GM08714 (cell line): ENCODE results near the gene NFYC.

Experiments
- H3K4me3 ChIP-seq: fragments of 200-500 bp; sonication (Bioruptor generic); 2 replicates; pipeline ENCODE4 v1.5.1; 2014; ENCODE audit warnings: mild to moderate bottlenecking, low read length, inconsistent platforms
- ZNF274 ChIP-seq: IDR thresholded peaks from 2 replicates; pipeline ENCODE4 v1.6.1; 2012; ENCODE audit warnings: mild to moderate bottlenecking, low read depth, low read length

Gene NFYC

DNA sequence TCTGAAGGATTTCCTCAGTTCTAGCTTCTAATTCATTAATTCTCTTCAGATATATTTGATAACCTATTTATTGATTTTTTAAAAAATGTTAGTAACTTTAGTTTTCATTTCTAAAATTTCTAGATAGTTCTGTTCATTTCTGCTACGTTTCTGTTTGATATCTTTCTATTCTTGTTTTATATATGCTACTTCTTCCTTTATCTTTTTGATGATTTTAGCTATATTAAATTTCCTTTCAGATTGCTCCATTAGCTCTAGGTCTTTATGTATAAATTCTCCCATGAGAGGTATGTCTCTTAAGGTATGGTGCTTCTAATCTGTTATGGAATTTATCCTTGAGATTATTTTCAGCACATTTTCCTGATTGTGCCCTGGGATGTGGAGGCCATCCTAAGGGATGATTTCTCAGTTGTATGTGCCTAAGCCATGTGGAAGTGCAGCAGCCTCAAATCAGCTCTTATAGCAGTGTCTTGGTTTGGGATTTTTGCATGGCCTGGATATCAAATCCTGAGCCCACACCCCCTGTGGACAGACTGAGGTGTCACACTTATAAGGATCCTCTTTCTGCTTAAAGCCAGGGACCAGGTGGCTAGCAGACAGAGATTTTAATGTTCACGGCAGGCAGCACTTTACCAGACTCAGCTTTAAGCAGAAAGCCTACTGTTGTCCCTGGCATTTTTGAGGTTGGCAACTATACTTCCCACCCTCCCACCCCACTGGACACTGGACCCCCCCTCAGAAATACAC, 85.9 kb downstream of the NFYC start:
- no peak for TF ChIP-seq ZNF274
- no peak overlapping the region for H3K4me3 ChIP-seq

DNA sequence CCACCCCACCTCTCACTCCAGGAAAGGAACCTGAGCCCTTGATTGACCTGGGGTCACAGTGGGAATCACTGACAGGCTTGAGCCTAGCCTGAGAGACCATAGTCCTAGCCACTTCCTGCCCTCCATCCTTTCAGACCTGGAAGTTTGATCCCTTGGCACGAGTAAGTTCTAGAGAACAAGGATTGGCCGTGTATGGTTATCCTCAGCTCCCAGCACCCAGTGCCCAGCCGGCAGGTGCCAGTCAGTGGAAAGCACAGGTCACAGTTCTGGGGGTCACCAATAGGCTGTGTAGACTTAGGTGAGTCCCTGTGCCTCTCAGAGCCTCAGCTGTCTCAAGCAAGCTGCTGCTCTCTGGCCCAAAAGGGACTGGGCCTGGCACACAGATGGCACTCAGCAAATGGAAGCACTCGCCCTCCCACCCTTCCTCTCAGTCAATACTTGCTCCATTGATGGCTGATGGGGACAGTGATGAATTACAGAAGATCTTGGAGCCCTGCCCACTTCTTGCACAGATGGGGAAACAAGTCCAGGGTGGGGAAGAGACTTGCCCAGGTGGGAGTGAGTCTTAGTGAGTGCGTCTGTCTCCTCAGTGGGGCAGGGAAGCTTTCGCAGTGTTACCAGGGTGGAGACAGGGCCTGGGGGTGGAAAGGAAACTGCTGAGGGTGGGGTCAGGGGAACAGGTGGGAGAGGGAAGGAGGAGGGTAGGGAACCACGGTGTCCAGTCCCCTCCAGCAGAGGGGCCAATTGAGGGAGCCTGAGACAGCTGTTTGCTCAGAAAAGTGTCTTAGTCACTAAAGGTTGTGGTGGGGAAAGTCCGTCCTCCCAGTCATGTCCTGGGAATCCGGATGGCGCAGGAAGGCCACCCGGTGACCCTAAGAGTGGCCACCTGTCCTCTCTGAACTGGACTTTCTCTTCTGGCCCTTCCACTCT, 89.4 kb downstream of the NFYC start:
- no peak overlapping the region for H3K4me3 ChIP-seq
- TF ChIP-seq ZNF274: no peak

DNA sequence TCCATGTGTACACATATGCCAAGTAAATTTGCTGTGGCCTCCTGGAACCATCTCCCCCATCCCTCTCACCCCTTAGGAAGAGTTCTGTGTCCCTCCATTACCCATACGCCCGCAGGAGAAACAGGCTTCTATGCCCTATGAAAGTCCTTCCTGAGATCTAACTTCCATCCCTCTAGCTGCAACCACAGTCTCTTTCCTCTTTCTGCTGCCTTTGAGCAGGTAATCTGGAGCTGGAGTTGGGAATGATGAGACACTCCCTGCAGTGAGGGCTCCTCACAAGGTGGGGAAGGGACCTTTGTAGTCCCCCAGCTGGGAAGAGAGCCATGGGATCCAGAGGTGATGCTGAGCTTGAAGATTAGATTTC, 90.1 kb downstream of the NFYC start:
- TF ChIP-seq ZNF274: no peak
- H3K4me3 ChIP-seq: no peak overlapping the region

DNA sequence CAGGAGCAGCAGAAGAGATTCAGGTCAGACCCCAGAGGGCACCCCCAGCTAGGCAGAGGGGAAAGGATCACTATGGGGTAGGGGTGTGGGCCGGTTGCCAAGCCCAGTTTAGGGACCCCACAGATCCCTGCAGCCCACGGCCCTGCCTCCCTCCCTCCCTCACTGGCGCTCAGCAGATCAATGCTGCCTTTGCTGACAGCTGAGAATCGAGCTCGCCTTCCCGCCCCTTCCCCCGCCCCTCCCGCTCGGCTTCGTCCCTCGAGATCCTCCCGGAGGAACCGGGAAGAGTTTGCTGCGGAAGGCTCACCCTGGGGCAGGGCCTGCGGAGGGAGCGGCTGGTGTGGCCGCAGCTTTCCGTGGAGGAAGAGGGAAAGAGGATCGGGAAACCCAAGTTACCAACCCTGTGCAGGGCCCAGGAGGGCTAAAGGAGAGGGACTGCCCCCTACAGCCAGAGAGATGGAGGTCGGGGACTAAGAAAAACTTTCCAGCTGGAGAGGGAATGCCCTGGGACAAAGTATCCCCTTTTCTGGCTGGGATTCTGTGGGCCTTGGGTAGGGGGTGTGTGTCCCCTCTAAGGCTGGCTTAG, 91.0 kb downstream of the NFYC start:
- no peak for TF ChIP-seq ZNF274
- H3K4me3 ChIP-seq: no peak overlapping the region

DNA sequence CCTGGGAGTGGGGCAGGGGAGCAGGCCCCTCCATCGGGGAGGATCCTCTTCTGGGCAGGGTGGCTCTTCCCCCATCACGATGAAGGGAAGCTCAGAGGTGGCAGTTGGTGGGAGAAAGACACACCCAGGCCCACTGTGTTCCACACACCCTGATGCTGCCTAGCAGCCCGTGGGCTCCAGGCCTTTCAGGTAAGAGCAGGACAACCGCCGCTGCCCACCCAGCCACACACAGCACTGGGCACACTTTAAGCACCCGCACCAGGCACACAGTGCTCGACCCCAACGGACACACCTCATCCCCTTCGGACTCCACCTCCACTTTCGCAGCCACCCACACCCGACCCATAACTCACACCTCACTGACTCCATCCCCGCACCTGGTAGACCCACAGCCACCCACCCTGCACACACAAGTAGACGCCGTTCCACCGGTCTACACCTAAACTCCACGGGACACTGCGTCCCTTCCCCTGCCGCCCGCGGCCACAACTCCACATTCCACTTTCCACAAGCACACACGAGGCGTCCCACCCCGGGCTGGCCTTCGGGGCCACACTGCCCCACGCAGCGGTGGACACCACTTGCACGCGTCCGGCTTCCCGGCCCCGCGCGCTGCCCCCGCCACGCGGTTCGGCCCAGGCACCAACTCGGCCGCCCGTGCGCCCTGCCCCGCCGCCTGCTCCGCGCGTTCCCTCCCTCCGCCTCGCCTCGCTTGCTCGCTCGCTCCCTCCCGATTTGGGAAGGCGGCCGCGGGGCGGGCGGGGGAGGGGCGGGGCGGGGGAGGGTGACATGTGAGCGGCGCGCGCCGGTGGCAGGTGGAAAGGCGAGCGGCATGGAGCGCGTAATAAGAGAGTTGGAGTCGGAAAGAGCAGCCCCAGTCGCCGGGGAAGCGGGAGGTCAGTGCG, 91.7 kb downstream of the NFYC start, which contains the start of gene KCNQ4:
Gene KCNQ4, plus strand, starts transcription at position 787 of the 905 bp plus-strand sequence. CDS start 307 bp downstream, outside the sequence.
- TF ChIP-seq ZNF274: no peak

GRCh38 chr1:40784141-40784770, 92.8 kb downstream of the NFYC start:
- TF ChIP-seq ZNF274: no peak
- H3K4me3 ChIP-seq: peak overlapping the region; percentile 19; the same call in 1 of the 2 replicates

More for the DNA sequence above, 91.7 kb downstream of the NFYC start, which contains the start of gene KCNQ4:
- peak within 1 kb of the TSS; percentile 19; the same call in 1 of the 2 replicates for H3K4me3 ChIP-seq

DNA sequence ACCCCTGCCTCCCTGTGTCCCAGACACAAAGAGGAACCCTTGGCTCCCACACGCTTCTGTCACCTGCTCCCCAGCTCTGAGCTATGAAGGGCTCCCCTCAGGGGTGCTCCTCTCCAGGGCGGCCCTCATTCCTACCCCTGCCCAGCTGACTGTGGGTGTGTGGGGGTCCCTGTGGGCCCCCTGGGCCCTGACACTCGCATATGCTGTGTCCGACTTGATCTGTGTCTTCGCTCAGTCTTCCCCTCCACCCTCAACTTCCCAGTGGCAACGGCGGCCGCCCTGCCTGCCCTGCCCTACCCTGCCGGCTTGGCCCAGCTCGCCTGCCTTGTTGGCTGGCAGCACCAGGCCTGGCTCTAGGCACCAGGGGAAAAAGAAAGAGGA, 93.3 kb downstream of the NFYC start:
- no peak for TF ChIP-seq ZNF274
- no peak overlapping the region for H3K4me3 ChIP-seq

DNA sequence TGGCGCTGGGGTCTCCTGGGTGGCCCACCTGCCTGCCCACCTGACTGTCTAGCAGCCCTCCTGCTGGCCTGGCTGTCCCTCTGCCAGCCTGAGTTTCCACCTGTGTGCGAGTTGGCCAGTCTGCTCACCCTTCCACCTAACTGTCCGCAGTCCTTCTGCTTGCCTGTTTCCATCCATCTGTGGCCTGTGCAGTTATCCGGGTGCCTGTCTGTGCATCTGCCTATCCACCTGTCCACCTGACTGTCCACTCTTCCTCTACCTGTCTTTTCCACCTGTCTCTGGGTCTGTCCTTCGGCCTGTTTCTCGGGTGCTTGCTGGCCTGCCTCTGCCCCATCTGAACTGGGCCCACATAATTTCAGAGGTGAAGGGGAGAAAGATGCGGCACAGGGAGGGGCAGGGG, 93.9 kb downstream of the NFYC start:
- H3K4me3 ChIP-seq: no peak overlapping the region
- no peak for TF ChIP-seq ZNF274

DNA sequence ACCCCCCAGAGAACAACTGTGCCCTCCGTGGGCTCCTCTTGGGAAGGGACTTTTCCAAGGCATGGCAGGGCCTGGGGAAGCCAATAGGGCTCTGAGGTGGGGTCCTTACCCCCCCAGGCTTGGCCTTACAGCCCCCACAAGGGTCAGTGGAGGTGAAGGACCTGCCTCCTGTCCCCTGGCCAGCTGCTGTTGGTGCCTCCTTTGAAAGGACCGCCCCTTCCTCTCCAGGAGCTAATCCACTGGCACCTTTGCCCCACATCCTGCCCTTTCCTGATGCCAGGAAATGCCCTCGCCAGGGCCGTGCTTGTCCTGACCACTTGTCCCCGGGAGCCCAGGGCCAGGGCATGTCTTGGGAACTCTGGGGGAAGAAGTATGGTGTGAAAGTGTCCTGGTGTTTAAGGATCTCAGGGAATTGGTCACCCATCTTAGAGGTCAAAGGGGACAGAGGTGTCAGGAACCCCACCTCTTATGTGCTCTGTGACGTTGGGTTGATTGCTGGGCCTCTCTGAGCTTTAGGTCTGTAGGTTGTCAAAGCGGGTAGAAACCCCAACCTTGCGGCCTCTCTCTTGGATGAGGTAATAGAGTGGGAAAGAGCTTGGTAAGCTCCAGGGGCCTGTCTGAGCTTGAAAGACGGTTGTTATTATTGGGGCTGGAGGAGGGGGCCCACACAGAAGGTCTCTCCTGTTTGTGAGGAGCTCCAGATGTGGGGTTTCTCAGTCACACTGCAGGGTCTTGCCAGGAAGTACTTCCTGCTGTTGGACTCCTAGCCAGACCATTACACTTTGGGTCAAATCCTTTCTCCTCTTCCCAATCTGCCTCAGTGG, 94.9 kb downstream of the NFYC start:
- no peak overlapping the region for H3K4me3 ChIP-seq
- TF ChIP-seq ZNF274: no peak

DNA sequence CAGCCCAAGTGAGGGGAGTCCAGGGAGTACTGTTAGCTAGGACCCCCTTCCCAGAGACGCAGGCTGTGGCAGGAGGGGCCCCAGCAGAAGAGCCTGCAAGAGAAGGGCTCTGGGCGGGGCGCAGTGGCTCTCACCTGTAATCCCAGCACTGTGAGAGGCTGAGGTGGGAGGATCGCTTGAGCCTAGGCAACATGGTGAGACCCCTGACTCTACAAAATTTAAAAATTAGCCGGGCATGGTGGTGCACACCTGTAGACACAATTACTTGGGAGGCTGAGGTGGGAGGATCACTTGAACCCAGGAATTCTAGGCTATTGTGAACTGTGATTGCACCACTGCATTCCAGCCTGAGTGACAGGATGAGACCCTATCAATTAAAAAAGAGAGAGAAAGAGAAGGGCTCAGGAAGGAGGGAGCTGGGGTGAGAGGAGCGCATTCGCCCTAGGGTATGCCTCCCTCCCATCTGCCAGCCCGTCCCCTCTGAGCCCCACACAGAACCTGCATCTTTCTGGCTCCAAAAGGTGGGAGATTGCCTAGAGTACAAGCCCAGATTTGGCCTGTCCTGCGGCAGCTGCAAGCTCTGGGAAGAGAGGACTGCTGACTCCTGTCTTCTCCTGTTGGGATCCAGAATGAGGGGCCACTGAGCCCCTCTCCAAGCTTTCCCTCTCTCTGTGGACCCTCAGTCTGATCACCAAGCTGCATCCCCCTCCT, 95.6 kb downstream of the NFYC start:
- no peak for TF ChIP-seq ZNF274
- H3K4me3 ChIP-seq: no peak overlapping the region

DNA sequence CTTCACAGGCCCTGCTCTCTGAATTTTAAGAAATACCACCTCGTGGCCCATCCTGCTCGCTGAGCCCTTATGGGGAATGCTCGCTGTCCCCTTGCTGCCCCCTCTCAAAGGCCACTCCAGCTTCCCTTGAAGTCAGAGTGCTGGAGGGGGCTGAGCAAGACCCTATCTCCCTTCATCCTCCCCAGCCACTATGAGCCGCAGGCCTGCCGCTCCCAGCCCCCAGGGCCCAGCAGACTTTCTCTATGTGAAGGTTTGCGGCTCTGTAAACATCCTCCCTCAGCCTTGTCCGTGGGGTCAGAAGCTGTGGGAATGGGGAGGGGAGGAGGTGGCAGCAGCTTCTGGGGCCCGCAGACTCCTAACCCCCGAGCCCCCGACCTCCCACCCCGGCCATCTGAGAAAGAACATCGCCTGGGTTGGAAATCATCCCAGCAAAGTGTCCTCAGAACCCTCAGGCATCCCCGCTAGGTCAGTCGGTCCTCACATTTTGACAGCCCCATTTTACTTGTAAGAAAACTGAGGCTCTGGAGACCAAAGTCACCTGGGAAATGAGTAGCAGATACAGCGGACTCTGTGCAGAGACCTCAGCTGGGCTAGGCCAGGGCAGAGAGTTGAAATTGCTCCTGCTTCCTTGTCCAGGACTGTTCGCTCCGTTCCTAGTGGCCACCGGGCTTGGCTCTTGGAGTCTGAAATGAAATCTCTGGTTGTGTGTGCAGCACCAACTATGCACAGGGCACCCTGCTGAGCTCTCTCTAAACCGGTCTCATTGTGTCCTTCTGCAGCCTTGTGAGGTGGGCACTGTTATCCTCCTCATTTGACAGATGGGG, 96.4 kb downstream of the NFYC start:
- TF ChIP-seq ZNF274: no peak
- H3K4me3 ChIP-seq: no peak overlapping the region
